GM18498 (cell line): ENCODE data around the gene FAM229B.

Experiments
- ATAC-seq: cut with Tn5 transposase; IDR thresholded peaks from one replicate; pipeline ENCODE4 v1.9.1; 2021; ENCODE audit warnings: mild to moderate bottlenecking, moderate library complexity; ENCODE audit not compliant: unreplicated experiment

Gene FAM229B

DNA sequence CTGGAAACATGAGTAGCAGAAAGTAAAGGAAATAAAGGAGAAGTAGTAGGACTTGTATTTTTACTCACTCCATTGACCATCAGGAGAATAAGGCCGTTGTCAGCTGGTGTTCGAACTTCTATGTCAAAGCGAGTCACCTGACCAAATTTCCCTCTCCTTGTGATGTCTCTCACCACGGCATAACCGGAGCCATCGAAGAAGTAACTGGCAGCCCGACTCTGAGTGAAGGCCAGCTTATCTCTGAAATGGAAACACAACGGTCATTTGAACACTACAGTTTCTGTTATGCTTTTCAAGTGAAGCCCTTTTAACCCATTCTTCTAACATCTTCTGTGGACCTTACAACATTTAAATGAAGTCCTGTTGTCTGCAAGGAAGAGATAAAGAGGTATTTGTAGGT lies 51.7 kb downstream of the FAM229B start:
- no peak for ATAC-seq

- no peak for ATAC-seq
Measured at GRCh38 chr6:112141707-112142106, 54.3 kb downstream of the FAM229B start.

DNA sequence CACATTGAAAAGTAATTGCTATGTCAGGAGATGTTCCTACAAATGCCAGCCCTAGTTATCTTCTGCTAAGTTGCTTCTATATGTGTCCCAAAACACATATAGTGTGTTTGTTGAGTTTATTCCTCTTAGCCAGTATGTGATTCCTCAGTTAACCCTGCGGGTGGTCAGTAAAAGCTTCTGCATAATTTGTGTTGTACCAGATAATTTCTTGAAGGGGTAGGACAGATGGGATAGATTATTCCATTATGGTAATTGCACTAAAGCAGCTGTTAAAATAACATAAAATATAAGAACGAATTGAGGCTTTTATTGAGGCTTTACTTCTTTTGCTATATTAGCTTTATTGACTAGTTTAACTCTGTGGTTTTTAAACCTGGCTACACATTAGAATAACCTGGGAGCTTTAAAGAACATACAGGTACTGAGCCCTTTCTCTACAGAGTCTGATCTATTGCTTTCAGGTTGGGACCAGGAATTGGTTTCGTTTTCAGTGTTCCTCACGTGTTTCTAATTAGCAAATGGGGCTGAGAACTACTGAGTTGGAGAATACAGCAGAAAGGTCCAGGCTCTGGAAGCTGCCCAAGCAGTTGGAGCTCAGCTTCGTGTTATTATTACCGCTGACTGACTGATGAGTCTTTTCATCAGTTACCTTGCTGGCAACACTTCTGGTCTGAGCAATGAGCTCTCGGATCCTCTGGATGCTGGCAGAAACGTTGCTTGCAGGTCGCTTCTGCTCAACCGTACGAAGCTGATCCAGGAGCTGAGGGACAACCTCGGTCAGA lies 56.9 kb downstream of the FAM229B start:
- no peak for ATAC-seq

DNA sequence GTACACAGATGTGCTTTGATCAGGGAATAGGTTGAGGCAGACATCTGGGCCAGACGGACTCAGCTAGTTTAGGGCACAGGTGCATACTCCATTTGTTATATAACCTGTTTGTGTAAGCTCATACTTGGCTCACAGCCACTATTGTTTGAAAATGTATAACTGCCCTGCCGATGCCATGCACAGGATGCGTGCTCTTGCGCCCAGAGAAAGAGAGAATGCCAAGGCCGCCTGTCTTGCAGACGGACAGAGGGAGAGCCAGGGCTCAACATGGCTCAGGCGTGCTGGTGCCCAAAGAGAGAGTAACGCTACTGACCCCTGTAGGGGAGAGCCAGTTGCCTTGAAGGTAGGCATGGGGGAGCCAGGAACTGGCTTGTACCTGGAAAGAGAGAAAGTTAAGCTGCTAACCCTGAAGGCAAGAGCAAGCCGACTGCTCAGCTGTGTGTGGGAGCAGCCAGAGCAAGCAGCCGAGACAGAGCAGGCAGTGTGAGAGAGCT lies 57.7 kb downstream of the FAM229B start:
- no peak for ATAC-seq

DNA sequence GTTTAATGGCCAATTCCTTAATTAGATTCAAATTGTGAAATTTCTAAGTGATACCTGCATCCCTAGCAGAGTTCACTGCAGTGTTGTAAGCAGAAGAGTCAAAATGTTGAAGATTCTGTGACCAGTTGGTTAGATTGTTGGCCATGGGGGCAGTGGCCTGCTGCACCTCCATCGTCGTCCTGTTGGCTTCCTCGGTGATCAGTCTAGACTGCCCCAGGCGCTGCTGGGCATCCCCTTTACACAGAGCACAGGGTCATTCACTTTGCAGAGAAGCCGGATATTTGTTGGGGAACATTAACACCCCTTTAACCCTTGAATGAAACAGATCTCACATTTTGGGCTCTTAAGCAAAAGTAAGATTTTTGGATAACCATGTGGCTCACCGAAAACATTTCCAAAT lies 60.7 kb downstream of the FAM229B start:
- ATAC-seq: no peak

GRCh38 chr6:112149236-112149635 lies 61.8 kb downstream of the FAM229B start:
- ATAC-seq: no peak

GRCh38 chr6:112149719-112150263 lies 62.4 kb downstream of the FAM229B start:
- ATAC-seq: no peak

- no peak for ATAC-seq
Measured at GRCh38 chr6:112150363-112150762, 63.0 kb downstream of the FAM229B start.
